Endothelial cell (in vitro differentiated cells): ENCODE results near the gene SLC24A3. TPM values are rescaled to one million over a fixed set of nuclear protein-coding genes. Genes with fewer than 3 reads are reported as not detected.

Source experiments
- DNase-seq: peaks from one replicate; pipeline ENCODE4 v3.0.0; 2021; ENCODE audit warnings: low spot score
- H3K27ac Mint-ChIP-seq: one replicate; pipeline ENCODE4 v1.8.0; 2021; ENCODE audit warnings: mixed read lengths, inconsistent platforms; ENCODE audit not compliant: unreplicated experiment
- H3K27me3 Mint-ChIP-seq: one replicate; pipeline ENCODE4 v1.8.0; 2021; ENCODE audit warnings: mild to moderate bottlenecking, moderate library complexity, mixed read lengths, inconsistent platforms; ENCODE audit not compliant: unreplicated experiment
- H3K36me3 Mint-ChIP-seq: one replicate; pipeline ENCODE4 v1.8.0; 2021; ENCODE audit warnings: mild to moderate bottlenecking, low read depth, mixed read lengths, inconsistent platforms; ENCODE audit not compliant: unreplicated experiment
- H3K4me1 Mint-ChIP-seq: one replicate; pipeline ENCODE4 v1.8.0; 2021; ENCODE audit warnings: mild to moderate bottlenecking, mixed read lengths, inconsistent platforms; ENCODE audit not compliant: unreplicated experiment
- H3K4me3 Mint-ChIP-seq: one replicate; pipeline ENCODE4 v1.8.0; 2021; ENCODE audit warnings: mild to moderate bottlenecking, mixed read lengths, inconsistent platforms; ENCODE audit not compliant: unreplicated experiment
- H3K9me3 Mint-ChIP-seq: one replicate; pipeline ENCODE4 v1.8.0; 2021; ENCODE audit warnings: mixed read lengths, inconsistent platforms; ENCODE audit not compliant: unreplicated experiment
- total RNA-seq: library from RNA; stranded (reverse); fragmentation: NEBNext Ultra II Directional; extraction: Animal tissue kit (Norgen Biotek cat#: 25700); gene quantifications from one replicate; pipeline ENCODE4 v1.2.1, GENCODE V29; 2021; ENCODE audit not compliant: unreplicated experiment
- TF ChIP-seq, protein P1 (sequence below): fragments of 200-600 bp; sonication (generic); IDR thresholded peaks from one replicate; pipeline ENCODE4 v1.5.0; 2021; ENCODE audit warnings: antibody characterized with exemption; ENCODE audit not compliant: unreplicated experiment

SLC24A3 gene
- total RNA-seq, 1 donor from 2014 or later: 0.15 TPM

DNA sequence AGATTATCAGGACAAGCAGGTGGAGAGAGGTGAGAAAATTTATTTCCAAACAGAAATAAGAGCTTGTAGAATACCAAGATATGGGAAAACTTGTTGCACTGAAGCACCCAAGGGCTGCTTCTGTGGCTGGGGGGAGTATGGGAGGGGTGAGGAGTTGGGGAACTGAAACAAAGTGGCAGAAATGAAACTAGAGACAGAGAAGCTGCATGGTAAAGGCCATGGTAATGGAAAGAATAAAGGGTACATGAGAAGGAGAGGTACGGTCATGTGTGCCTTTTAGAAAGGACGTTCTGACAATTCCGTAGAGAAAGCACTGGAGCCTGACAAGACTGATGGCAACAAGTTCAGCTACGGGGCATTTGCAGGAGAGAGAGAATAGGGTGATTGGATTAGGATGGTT lies 494.0 kb downstream of the SLC24A3 start:
- no peaks in the 10 kb centered on the region for H3K36me3 Mint-ChIP-seq
- no peak overlapping the region for H3K27ac Mint-ChIP-seq
- no peaks in the 10 kb centered on the region for H3K4me1 Mint-ChIP-seq
- no peak for DNase-seq
- TF ChIP-seq, protein P1, sequence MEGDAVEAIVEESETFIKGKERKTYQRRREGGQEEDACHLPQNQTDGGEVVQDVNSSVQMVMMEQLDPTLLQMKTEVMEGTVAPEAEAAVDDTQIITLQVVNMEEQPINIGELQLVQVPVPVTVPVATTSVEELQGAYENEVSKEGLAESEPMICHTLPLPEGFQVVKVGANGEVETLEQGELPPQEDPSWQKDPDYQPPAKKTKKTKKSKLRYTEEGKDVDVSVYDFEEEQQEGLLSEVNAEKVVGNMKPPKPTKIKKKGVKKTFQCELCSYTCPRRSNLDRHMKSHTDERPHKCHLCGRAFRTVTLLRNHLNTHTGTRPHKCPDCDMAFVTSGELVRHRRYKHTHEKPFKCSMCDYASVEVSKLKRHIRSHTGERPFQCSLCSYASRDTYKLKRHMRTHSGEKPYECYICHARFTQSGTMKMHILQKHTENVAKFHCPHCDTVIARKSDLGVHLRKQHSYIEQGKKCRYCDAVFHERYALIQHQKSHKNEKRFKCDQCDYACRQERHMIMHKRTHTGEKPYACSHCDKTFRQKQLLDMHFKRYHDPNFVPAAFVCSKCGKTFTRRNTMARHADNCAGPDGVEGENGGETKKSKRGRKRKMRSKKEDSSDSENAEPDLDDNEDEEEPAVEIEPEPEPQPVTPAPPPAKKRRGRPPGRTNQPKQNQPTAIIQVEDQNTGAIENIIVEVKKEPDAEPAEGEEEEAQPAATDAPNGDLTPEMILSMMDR: no peak
- peaks cover 8% of the 10 kb centered on the region for H3K27me3 Mint-ChIP-seq
- no peak overlapping the region for H3K4me3 Mint-ChIP-seq
- no peaks in the 10 kb centered on the region for H3K9me3 Mint-ChIP-seq

DNA sequence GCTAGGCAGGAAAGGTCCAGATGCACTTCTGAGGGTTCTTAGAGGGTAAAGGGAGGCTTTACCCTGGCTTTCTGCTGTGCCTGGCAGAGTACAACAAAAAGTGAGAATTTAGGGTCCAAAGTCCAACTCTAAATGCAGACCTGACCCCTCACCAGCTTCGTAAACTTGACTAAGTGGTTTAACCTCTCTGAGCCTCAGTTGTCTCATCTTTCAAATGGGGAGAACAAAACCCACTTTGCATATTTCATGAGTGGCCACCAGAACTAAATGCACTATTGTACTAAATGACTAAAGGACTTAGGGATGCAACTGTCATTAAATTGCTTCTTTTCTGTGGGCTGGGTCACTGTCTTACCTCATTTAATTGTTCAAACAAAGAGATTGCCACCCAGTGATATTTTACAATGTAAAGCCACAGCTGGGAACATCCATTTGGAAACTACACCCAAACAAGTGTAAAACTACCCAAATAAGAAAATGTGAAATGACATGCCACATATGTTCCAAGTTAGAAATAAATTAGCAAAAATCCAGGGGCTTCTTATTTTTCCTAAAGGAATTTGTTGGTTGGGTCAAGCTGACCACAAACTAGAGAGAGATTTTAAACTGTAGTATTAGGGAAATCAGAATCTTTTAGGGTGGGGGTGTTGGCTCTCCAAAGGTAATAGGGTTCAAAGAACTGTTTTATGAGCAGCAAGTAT lies 497.3 kb downstream of the SLC24A3 start:
- TF ChIP-seq, protein P1: no peak
- no peak for DNase-seq
- Mint-ChIP-seq H3K4me3 (no peak overlapping the region), H3K27ac (no peak overlapping the region), H3K36me3 (no peaks in the 10 kb centered on the region), H3K27me3 (peaks cover 7% of the 10 kb centered on the region), H3K4me1 (no peaks in the 10 kb centered on the region), H3K9me3 (no peaks in the 10 kb centered on the region)

DNA sequence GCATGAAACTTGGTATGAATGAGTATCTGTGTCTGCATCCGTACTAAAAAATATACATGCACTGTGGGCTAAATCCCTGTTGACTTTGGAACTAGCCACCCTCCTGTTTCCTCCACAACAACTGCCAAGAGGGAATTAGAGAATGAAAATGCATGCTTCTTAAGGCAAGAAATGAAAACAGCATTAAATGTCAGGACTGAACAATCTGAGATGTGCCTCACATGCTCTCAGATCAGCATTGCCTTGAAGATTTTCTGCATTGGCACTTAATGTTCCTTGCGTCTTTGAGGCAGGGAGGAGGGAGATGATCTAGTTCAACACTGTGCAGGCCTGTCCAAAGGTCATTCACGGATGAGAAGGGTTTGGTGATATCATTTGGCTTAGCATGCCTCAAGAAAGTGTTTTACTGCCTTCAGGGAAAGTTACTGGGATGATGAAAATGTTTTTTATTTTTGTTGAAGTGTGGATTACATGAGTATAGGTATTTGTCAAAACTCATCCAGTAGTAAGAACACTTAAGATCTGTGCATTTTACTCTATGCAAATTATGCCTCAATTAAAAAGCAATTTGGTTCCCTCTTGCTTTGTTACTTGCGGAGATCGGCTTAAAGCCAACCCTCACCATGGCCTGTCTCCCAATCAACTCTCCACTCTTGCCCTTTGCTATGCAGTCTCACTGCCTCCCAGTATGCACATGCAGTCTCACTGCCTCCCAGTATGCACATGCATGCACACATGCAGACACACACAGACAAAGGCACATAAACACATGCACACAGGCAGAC lies 498.1 kb downstream of the SLC24A3 start:
- Mint-ChIP-seq H3K27me3 (peaks cover 7% of the 10 kb centered on the region), H3K27ac (no peak overlapping the region), H3K36me3 (no peaks in the 10 kb centered on the region), H3K4me1 (no peaks in the 10 kb centered on the region), H3K4me3 (no peak overlapping the region), H3K9me3 (no peaks in the 10 kb centered on the region)
- TF ChIP-seq, protein P1: no peak
- DNase-seq: no peak

DNA sequence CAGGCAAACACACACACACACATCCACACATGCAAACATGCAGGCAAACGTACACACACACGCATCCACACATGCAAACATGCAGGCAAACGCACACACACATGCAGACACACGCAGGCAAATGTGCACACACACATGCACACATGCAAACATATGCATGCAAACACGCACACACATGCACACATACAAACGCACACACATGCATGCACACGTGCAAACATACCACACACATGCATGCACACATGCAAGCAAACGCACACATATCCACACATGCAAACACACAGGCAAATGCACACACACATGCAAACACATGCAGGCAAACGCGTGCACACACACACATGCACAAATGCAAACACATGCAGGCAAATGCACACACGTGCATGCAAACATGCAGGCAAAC lies 498.7 kb downstream of the SLC24A3 start:
- Mint-ChIP-seq H3K27ac (no peak overlapping the region), H3K4me1 (no peaks in the 10 kb centered on the region), H3K36me3 (no peaks in the 10 kb centered on the region), H3K27me3 (peaks cover 7% of the 10 kb centered on the region), H3K9me3 (no peaks in the 10 kb centered on the region), H3K4me3 (no peak overlapping the region)
- no peak for DNase-seq
- TF ChIP-seq, protein P1: no peak

DNA sequence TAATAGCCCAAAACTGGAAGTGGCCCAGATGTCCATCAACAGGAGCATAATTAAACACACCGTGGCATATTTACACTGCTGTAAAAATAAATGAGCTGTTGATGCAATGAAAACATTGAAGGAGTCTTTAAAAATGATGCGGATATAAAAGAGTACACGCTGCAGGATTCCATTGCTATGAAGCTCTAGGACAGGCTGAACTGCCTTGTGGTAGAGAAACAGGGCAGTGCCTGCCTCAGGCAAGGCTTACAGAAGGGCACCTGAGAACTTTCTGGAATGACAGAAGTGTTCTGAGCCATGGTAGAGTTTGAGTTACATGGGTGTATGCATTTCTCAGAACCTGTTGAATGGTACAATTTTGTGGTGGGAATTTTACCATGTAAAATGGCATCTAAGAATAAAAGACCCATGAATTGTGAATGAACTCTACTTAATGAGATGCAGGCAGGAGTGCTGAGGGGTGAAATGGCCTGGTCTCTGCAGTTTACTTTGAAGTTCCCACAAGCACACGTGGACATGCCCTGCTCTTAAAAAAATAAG lies 500.3 kb downstream of the SLC24A3 start:
- Mint-ChIP-seq H3K4me1 (no peaks in the 10 kb centered on the region), H3K4me3 (no peak overlapping the region), H3K27me3 (peaks cover 7% of the 10 kb centered on the region), H3K9me3 (no peaks in the 10 kb centered on the region), H3K27ac (no peak overlapping the region), H3K36me3 (peaks cover under 1% of the 10 kb centered on the region)
- DNase-seq: no peak
- TF ChIP-seq, protein P1: no peak
